WTC11 (cell line): ENCODE results near the gene PDE4B. TPM values are rescaled to one million over a fixed set of nuclear protein-coding genes. Genes with fewer than 3 reads are reported as not detected.

ENCODE experiments used
- ATAC-seq: fragments of 200-7000 bp; cut with Tn5 transposase; 2 replicates; pipeline ENCODE4 v1.10.0; 2021; ENCODE audit warnings: mild to moderate bottlenecking, moderate library complexity
- CTCF ChIA-PET: fragments of 300-600 bp; sonication (Branson Sonifier 250); formaldehyde crosslinking; loops from one replicate; lab custom pipeline; 2021; ENCODE audit warnings: antibody characterized with exemption; lab: Charles Lee
- POLR2A ChIA-PET: fragments of 350-600 bp; sonication (Branson Sonifier 250); formaldehyde crosslinking; loops from one replicate; lab custom pipeline; 2021; ENCODE audit warnings: antibody characterized with exemption; lab: Charles Lee
- DNase-seq: peaks from one replicate; pipeline ENCODE4 v3.0.0; 2021; ENCODE audit warnings: low spot score
- H3K27ac Mint-ChIP-seq: 2 replicates; pipeline ENCODE4 v1.8.0; 2021; ENCODE audit warnings: mixed read lengths
- H3K27me3 Mint-ChIP-seq: 2 replicates; pipeline ENCODE4 v1.8.0; 2021; ENCODE audit warnings: low read depth, mild to moderate bottlenecking, moderate library complexity, mixed read lengths
- H3K36me3 Mint-ChIP-seq: 2 replicates; pipeline ENCODE4 v1.8.0; 2021; ENCODE audit warnings: mixed read lengths
- H3K4me1 Mint-ChIP-seq: 2 replicates; pipeline ENCODE4 v1.8.0; 2022; ENCODE audit warnings: mixed read lengths
- H3K4me3 Mint-ChIP-seq: 2 replicates; pipeline ENCODE4 v1.8.0; 2021; ENCODE audit warnings: mild to moderate bottlenecking, moderate library complexity, mixed read lengths
- H3K9me3 Mint-ChIP-seq: 2 replicates; pipeline ENCODE4 v1.8.0; 2021; ENCODE audit warnings: mixed read lengths
- CBFB ChIP-seq: sonication (generic); formaldehyde crosslinking; IDR thresholded peaks from 2 replicates; pipeline ENCODE4 v1.8.1; 2022; ENCODE audit warnings: mild to moderate bottlenecking, low read depth, missing genetic modification reagents
- CREM ChIP-seq: sonication (generic); formaldehyde crosslinking; IDR thresholded peaks from 2 replicates; pipeline ENCODE4 v1.8.1; 2022; ENCODE audit warnings: mild to moderate bottlenecking, missing genetic modification reagents, moderate library complexity
- E2F4 ChIP-seq: sonication (generic); formaldehyde crosslinking; IDR thresholded peaks from 2 replicates; pipeline ENCODE4 v1.8.1; 2022; ENCODE audit warnings: low read depth, mild to moderate bottlenecking, moderate library complexity, missing genetic modification reagents, borderline replicate concordance
- E2F5 ChIP-seq: sonication (generic); formaldehyde crosslinking; IDR thresholded peaks from 2 replicates; pipeline ENCODE4 v1.8.1; 2022; ENCODE audit warnings: mild to moderate bottlenecking, moderate library complexity, missing genetic modification reagents
- ELF4 ChIP-seq: sonication (generic); formaldehyde crosslinking; IDR thresholded peaks from 2 replicates; pipeline ENCODE4 v1.8.1; 2022; ENCODE audit warnings: low read depth, mild to moderate bottlenecking, moderate library complexity, missing genetic modification reagents
- ERG ChIP-seq: fragments of 250-450 bp; sonication (Bioruptor Pico); IDR thresholded peaks from 2 replicates; pipeline ENCODE4 v1.8.0; 2021; ENCODE audit warnings: mild to moderate bottlenecking
- ESRRA ChIP-seq: sonication (generic); formaldehyde crosslinking; IDR thresholded peaks from 2 replicates; pipeline ENCODE4 v1.8.1; 2022; ENCODE audit warnings: mild to moderate bottlenecking, missing genetic modification reagents, borderline replicate concordance
- ETV6 ChIP-seq: sonication (generic); formaldehyde crosslinking; IDR thresholded peaks from 2 replicates; pipeline ENCODE4 v1.8.1; 2022; ENCODE audit warnings: mild to moderate bottlenecking, missing genetic modification reagents
- FOXP4 ChIP-seq: sonication (generic); formaldehyde crosslinking; IDR thresholded peaks from 2 replicates; pipeline ENCODE4 v1.8.0; 2022; ENCODE audit warnings: mild to moderate bottlenecking, missing genetic modification reagents
- GRHL2 ChIP-seq: fragments of 250-450 bp; sonication (Bioruptor Pico); IDR thresholded peaks from 2 replicates; pipeline ENCODE4 v1.8.0; 2022; ENCODE audit warnings: mild to moderate bottlenecking, moderate library complexity; ENCODE audit not compliant: insufficient replicate concordance, severe bottlenecking
- HMGXB4 ChIP-seq: sonication (generic); formaldehyde crosslinking; IDR thresholded peaks from 2 replicates; pipeline ENCODE4 v1.8.1; 2023; ENCODE audit warnings: mild to moderate bottlenecking, moderate library complexity, missing genetic modification reagents
- KAT7 ChIP-seq: sonication (generic); formaldehyde crosslinking; IDR thresholded peaks from 2 replicates; pipeline ENCODE4 v1.8.1; 2023; ENCODE audit warnings: missing genetic modification reagents, mild to moderate bottlenecking, borderline replicate concordance
- MAX ChIP-seq: sonication (generic); formaldehyde crosslinking; IDR thresholded peaks from 2 replicates; pipeline ENCODE4 v1.8.0; 2022; ENCODE audit warnings: mild to moderate bottlenecking, missing genetic modification reagents
- MYBL2 ChIP-seq: sonication (generic); formaldehyde crosslinking; IDR thresholded peaks from 2 replicates; pipeline ENCODE4 v1.8.1; 2023; ENCODE audit warnings: mild to moderate bottlenecking, moderate library complexity, missing genetic modification reagents
- NFATC4 ChIP-seq: fragments of 250-450 bp; sonication (Bioruptor Pico); IDR thresholded peaks from 2 replicates; pipeline ENCODE4 v1.9.0; 2021; ENCODE audit warnings: mild to moderate bottlenecking
- RELA ChIP-seq: sonication (generic); formaldehyde crosslinking; IDR thresholded peaks from 2 replicates; pipeline ENCODE4 v1.8.1; 2022; ENCODE audit warnings: missing genetic modification reagents, mild to moderate bottlenecking, borderline replicate concordance
- USF1 ChIP-seq: sonication (generic); formaldehyde crosslinking; IDR thresholded peaks from 2 replicates; pipeline ENCODE4 v1.8.0; 2022; ENCODE audit warnings: mild to moderate bottlenecking, missing genetic modification reagents
- USF2 ChIP-seq: sonication (generic); formaldehyde crosslinking; IDR thresholded peaks from 2 replicates; pipeline ENCODE4 v1.8.1; 2023; ENCODE audit warnings: mild to moderate bottlenecking, missing genetic modification reagents, moderate library complexity
- ZNF219 ChIP-seq: sonication (generic); formaldehyde crosslinking; IDR thresholded peaks from 2 replicates; pipeline ENCODE4 v1.8.0; 2023; ENCODE audit warnings: missing genetic modification reagents, mild to moderate bottlenecking, borderline replicate concordance
- ZNF396 ChIP-seq: fragments of 250-450 bp; sonication (Bioruptor Pico); IDR thresholded peaks from 2 replicates; pipeline ENCODE4 v1.8.0; 2021; ENCODE audit warnings: mild to moderate bottlenecking, moderate library complexity, borderline replicate concordance
- ZNF423 ChIP-seq: fragments of 250-450 bp; sonication (Bioruptor Pico); IDR thresholded peaks from 2 replicates; pipeline ENCODE4 v2.1.2; 2022; ENCODE audit warnings: mild to moderate bottlenecking, moderate library complexity
- total RNA-seq: library from RNA; stranded (reverse); gene quantifications from 3 replicates; pipeline ENCODE4 v1.2.3, GENCODE V29; 2021

Gene PDE4B
- total RNA-seq, 1 experiment from 2014 or later: 8.0 TPM

- DNase-seq (no peak), ATAC-seq (no peak)
- peaks cover 14% of the 10 kb centered on the region for H3K4me1 Mint-ChIP-seq
- H3K4me3 Mint-ChIP-seq: no peak overlapping the region
- TF ChIP-seq CREM (CRISPR knock-in tag): no peak
- no peak for TF ChIP-seq USF1 (CRISPR knock-in tag)
- no peak for TF ChIP-seq NFATC4 (CRISPR knock-in tag)
- no peak for TF ChIP-seq E2F4 (CRISPR knock-in tag)
- no peak for TF ChIP-seq USF2 (CRISPR knock-in tag)
- no peak for TF ChIP-seq E2F5 (CRISPR knock-in tag)
- TF ChIP-seq RELA: no peak
- CTCF ChIA-PET: interaction anchor here (1.0 to 1.5 kb wide), 3 partner anchors 8 to 255 kb away, joined by 4 to 5 read pairs (median 5); no protein-coding TSS in a partner anchor
- H3K36me3 Mint-ChIP-seq: no peaks in the 10 kb centered on the region
- no peak overlapping the region for H3K27ac Mint-ChIP-seq
- no peaks in the 10 kb centered on the region for H3K27me3 Mint-ChIP-seq
- POLR2A ChIA-PET: no interaction called here
- no peaks in the 10 kb centered on the region for H3K9me3 Mint-ChIP-seq
Measured at GRCh38 chr1:66248746-66249145, 456.1 kb downstream of the PDE4B start.

- DNase-seq (no peak), ATAC-seq (no peak)
- no peaks in the 10 kb centered on the region for H3K9me3 Mint-ChIP-seq
- TF ChIP-seq KAT7 (no peak), ZNF423 (CRISPR knock-in tag) (no peak), GRHL2 (no peak), CBFB (CRISPR knock-in tag) (no peak)
- H3K36me3 Mint-ChIP-seq: no peaks in the 10 kb centered on the region
- H3K27ac Mint-ChIP-seq: no peak overlapping the region
- CTCF ChIA-PET: interaction anchor here (1.5 to 3.0 kb wide), 2 partner anchors 196 kb away, joined by 5 to 52 read pairs; no protein-coding TSS in a partner anchor
- POLR2A ChIA-PET: no interaction called here
- no peak overlapping the region for H3K4me3 Mint-ChIP-seq
- H3K4me1 Mint-ChIP-seq: peaks cover 26% of the 10 kb centered on the region
- no peaks in the 10 kb centered on the region for H3K27me3 Mint-ChIP-seq
Measured at GRCh38 chr1:66250075-66250474, 457.4 kb downstream of the PDE4B start.

- ChIA-PET CTCF (interaction anchor here (3.0 kb wide), 1 partner anchor 195 kb away, joined by 52 read pairs; no protein-coding TSS in a partner anchor), POLR2A (no interaction called here)
- ATAC-seq (no peak), DNase-seq (no peak)
- Mint-ChIP-seq H3K4me3 (no peak overlapping the region), H3K27ac (no peak overlapping the region), H3K4me1 (peaks cover 26% of the 10 kb centered on the region), H3K36me3 (no peaks in the 10 kb centered on the region), H3K27me3 (no peaks in the 10 kb centered on the region), H3K9me3 (no peaks in the 10 kb centered on the region)
- TF ChIP-seq ZNF396 (CRISPR knock-in tag): no peak
- no peak for TF ChIP-seq ETV6 (CRISPR knock-in tag)
- TF ChIP-seq CREM (CRISPR knock-in tag): no peak
- no peak for TF ChIP-seq FOXP4 (CRISPR knock-in tag)
- no peak for TF ChIP-seq MAX (CRISPR knock-in tag)
- TF ChIP-seq ESRRA (CRISPR knock-in tag): no peak
- TF ChIP-seq MYBL2 (CRISPR knock-in tag): no peak
- no peak for TF ChIP-seq HMGXB4 (CRISPR knock-in tag)
- no peak for TF ChIP-seq ELF4
- no peak for TF ChIP-seq E2F5 (CRISPR knock-in tag)
- no peak for TF ChIP-seq ZNF219 (CRISPR knock-in tag)
- TF ChIP-seq ERG (CRISPR knock-in tag): no peak
Measured at GRCh38 chr1:66250478-66250877, 457.8 kb downstream of the PDE4B start.
